DMS79 treated with DMSO at 0.1 percent for 48 hours (cell line): ENCODE measurements around the gene KRTAP5-4.
"Not testable (repeated sequence)": the region's sequence is repeated elsewhere in the genome, so short reads cannot be mapped to it uniquely, and the experiment has no call there.

Source experiments
- DNase-seq: peaks from one replicate; lab custom pipeline; 2025; lab: John Stamatoyannopoulos, UW

The KRTAP5-4 gene, protein sequence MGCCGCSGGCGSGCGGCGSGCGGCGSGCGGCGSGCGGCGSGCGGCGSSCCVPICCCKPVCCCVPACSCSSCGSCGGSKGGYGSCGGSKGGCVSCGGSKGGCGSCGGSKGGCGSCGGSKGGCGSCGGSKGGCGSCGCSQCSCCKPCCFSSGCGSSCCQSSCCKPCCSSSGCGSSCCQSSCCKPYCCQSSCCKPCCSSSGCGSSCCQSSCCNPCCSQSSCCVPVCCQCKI

DNA sequence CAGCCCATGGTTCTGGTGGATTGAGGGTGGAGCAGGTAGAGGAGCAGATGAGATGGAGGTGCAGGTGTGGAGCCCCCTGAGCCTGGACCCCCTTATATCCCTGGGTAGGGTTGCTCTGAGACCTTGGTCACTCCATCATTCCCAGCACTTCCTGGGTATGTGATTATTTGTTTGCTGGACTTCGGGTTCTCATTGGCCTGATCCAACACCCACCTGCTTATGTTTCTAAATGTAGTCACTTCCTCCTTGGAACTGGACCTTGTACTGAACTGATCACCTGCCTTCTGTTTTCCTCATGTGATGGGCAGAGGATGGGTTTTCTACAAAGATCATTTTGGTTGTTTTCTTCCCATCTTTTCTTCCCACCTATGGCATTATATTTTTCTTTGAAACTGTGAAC lies at the start of gene KRTAP5-4:
KRTAP5-4 (minus strand) TSS at position 53 of the 400 bp plus-strand sequence; CDS start at position 8, 45 bp downstream.
- DNase-seq, result no peak

DNA sequence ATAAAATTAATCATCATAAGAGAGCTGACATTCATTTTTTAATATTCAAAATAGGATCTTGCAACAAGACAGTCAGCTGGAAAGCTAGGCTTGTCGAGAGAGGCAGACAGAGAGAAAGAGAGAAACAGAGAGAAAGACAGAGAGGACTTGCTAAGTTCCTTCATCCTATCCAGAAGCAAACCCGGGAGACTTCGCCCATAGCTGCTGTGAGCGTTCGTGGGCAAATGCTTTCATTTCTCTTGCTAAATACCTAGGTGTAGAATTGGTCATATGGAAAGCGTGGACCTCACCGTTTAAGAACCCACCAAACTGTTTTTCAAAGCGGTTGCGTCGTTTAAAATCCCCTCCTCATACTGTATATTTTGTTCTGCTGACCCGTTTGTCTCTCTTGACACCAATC lies 49.7 kb upstream of the KRTAP5-4 start:
- no peak for DNase-seq

DNA sequence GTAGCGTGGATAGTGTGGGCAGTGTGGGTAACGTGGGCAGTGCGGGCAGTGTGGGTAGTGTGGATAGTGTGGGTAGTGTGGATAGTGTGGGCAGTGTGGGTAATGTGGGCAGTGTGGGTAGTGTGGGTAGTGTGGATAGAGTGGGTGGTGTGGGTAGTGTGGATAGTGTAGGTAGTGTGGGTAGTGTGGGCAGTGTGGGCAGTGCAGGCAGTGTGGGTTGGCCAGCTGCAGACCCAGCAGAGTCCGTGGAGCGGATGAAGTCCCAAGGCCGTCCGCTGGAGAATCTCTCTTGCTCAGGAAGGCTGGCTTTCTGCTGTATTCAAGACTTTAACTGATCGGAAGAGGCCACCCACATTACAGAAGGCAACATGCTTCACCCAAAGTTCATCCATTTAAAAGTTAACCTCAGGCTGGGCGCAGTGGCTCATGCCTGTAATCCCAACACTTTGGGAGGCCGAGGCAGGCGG lies 49.0 kb upstream of the KRTAP5-4 start:
- no peak for DNase-seq

DNA sequence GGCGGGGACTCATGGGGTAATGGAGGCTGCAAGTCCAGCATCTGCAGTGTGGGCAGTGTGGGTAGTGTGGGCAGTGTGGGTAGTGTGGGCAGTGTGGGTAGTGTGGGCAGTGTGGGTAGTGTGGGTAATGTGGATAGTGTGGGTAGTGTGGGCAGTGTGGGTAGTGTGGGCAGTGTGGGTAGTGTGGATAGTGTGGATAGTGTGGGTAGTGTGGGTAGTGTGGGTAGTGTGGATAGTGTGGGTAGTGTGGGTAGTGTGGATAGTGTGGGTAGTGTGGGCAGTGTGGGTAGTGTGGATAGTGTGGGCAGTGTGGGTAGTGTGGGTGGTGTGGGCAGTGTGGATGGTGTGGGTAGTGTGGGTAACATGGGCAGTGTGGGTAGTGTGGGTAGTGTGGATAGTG lies 48.5 kb upstream of the KRTAP5-4 start:
- DNase-seq, result not testable (repeated sequence)

DNA sequence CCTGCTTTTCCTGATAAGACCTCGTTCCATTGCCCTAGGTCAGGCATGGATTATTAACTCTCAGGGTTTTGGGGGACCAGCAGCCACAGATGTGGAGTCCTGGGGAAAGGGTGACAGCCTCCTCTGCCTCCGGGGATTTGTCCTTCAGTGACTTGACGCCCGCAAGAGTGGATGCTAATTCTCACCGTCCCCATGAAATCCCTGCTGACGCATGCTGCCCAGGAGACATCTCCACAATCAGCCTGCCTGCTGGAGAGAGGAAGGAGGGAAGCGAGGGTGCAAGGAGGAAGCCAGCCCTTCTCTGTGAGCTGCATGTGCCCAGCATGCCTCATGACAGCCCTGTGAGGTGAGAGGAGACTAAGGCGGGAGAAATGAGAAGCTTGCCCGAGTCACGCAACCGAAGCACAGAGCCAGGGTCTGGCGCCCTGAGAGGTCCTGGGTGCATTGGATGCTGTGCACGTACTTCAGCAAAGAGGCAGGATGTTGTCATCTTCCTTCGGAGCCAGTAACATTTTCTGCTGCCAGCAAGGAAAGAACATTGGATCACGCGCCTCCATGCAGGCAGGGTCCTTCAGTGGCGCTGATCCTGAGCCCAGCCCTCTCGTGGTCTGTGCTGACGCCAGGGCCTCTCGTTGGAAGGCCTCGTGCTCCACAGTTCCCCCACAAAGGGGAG lies 47.7 kb upstream of the KRTAP5-4 start:
- DNase-seq, result peak; percentile 3

DNA sequence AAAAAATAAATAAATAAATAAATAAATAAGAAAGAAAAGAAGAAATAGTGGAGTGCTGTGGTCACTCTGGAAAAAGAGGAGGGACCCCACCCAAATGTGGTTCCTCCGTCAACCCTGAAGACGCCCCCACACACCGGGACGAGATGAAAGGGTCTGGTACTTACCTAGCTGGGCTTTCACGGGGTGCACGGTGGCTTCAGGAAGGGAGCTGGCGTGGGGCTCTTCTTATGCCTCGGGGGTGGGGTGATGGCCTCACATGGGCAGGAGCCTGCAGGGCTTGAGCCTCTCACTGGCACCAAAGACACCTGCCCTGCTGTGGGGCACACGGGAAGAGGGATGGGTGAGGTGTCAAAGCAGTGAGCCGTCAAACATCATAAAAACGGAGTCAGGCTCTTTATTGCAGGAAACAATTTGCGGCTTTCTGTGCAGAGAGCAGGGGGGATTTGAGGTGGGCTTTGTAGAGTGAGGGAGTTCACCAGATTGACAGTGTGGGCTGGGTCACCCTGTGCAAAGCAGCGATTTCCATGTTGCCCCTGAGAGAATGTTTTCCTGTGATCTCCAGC lies 47.1 kb upstream of the KRTAP5-4 start:
- DNase-seq, result no peak

DNA sequence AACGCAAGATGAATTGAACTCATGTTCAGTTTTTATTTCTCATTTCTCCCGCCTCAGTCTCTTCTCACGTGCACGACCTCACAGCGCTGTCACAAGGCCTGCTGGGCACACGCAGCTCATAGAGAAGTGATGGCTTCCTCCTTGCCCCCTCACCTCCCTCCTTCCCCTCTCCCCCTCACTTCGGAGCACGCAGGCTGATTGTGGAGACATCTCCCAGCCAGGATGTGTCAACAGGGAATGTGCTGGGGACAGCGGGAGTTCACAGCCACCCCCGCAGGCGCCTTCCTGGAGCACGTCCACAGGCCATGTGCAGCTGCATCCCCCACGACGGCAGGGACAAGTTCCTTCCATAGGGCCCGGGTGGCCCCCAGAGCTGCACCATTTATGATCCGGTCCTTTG lies 46.0 kb upstream of the KRTAP5-4 start:
- no peak for DNase-seq

DNA sequence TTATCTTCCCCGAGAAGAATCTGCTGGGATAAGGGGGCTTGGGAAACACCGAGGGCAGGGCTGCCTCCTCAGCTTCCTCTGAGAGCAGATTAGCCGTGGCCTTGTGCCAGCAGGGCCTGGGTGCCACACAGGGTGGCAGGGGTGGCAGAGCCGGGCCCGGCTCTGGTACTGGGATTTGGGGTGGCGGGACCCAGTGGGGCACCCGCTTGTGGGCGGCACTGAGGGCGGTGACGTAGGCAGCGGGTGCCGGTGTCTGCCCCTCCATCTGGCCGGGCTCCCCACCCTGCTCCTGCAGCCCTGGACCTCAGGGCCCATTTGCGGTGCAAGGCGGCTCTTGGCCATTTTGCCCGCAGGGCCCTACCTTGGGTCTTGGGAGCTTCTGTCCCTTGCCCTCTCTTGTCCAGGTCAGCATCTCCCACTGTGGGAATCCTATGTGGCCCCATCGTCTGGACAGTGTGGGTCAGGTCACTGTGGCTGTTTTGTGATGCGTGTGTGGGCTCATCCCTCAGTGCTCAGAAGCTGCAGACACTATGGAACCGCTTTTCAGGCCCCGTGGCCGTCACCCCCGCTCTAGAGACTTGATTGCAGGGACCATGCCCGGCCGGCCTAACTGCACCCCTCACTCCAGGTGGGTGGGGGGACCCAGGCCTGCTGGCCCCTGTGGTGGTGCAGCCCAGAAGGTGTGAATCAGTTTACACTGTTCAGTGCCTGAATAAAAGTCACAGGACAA lies 45.3 kb upstream of the KRTAP5-4 start:
- no peak for DNase-seq

DNA sequence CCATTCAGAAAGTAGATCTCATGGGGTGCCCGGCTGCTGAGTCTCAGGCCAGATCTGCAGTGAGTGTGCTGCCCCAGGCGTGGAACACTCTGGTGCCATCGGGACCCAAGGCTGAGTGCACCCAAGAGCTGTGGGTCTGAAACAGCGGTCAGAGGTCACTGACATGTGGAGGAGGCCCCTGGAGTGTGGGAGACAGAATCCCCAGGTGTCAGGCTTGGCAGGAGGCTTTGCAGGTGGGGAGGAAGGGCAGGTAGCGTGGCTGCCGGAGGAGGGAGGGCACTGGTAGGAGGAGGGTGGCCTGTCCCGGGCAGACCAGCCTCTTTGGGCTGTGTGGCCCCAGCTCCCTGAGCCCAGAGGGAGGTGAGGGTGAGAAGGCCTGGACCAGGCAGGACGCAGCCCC lies 43.4 kb upstream of the KRTAP5-4 start:
- no peak for DNase-seq

DNA sequence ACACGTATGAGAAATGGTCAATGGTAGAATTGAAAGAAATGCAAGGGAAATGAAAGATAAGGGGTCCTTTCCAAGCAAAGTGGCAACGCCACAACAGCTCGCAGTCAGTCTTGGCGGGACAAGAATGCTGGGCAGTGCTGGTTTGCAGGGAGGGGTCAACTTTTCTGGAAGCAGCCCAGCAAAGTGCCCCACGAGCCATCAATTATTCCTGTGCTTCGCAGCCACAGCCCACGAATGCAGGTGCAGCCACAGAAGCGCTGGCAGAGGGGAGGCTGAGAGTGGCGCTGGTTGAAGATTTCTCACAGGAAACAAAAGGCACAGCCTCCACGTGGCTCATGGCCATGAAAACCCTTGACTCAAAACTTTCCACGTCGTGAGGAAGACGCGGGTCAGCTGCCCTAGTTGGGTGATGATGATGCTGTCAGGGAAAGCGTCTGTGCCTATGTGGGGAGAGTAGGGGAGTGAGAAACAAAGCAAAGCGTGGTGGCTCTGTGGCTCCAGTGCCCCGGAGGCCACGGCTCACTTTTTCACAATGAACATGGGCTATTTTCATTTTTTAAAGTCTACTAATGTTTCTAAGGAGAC lies 40.9 kb upstream of the KRTAP5-4 start:
- not testable (repeated sequence) for DNase-seq

DNA sequence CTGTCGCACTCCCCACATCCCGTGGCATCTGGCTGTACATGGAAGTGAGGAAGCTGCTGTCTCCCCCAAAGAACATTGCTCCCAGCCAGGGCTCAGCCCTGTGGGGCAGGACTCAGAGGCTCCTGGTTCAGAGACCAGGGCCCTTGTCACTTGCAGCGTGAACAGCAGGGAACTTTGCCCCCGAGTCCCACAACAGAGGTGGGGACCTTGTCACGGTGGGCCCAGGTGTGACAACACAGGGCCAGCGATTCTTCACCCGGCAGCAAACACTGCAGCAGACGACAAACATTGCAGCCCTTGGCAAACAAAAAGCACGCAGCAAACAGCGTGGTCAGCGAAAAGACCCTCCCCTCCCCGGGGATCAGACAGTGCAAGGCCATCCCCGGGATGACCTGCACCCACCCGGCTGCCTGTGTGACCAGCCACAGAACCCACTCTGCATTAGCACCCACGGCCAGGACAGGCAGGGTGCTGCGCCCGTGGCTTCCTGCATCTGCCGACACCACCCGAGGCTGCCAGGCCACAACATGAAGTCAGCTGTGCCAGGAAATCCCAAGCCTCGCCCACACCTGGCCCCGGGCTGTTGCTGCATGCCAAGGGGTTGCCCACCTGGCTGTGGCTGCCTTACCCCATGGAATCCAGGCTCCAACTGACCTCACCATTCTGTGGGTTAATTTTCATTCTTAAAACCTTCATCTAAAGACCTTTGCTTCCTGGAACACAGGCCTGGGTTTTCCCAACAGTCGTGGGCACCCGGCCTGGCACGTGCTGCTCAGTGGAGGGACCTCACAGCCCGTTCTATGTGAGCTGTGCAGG lies 39.7 kb upstream of the KRTAP5-4 start:
- DNase-seq, result not testable (repeated sequence)

DNA sequence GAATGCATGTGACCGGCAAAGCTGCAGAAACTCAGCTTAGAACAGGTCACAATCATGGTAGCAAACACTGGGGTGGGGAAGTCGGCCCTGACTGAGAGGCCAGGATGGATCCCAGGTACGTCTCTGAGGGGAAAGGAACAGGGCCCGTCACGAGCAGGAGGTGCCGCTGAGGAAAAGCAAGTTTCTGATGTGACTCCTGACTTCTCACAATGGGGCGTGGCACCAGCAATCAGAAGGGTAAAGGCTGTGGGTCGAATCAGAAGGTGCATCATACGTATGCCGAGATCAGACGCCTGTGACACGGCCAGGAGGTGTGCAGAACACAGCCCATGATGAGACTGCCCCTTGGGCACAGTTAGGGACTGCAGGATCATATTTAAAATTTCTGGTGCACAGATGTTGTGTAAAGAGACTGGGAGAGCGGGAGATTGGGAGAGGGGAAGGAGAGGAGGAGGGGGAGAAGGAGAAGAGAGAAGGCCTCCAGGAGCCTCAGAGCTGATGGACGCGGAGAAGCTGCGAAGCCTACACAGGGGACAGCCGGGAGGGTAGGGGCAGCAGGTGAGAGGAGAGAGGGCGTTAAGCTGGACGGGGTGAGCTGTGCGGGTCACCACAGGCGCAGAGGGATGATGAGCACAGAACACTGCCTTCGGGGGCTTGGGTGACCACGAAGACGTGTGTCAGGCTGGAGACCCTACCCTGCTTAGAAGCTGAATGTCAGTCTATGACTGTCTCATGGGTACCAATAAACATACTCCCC lies 38.4 kb upstream of the KRTAP5-4 start:
- DNase-seq, result no peak

DNA sequence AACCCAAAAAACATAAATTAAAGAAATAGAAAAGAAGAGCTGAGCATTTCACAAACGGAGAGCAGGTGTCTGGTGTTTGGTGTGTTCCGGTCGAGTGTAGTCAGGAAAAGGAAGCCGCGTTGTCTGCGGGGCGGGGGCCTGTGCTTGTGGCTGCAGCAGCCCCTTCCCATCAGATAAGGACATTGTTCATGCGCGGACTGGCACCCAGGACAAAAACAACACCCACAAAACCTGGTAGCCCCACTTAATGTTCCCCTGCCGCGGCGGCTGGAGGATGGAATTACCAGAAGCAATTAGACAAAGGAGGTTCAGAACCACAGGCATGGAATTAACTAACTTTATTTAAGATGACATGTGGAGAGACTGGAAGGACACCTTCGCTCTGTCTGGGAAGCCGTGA lies 37.6 kb upstream of the KRTAP5-4 start:
- no peak for DNase-seq

DNA sequence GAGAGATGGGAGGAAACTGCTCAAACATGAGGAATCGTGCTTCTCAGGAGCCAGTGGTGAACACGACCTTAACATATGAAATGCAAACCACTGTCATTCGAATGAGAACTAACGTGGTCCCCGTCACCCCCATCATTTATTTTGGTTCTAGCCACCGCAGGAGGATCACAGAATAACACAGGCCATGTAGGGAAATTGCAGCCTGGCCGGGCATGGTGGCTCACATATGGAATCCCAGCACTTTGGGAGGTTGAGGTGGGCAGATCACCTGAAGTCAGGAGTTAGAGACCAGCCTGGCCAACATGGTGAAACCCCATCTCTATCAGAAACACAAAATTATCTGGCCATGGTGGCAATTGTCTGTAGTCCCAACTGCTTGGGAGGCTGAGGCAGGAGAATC lies 34.7 kb upstream of the KRTAP5-4 start:
- no peak for DNase-seq

DNA sequence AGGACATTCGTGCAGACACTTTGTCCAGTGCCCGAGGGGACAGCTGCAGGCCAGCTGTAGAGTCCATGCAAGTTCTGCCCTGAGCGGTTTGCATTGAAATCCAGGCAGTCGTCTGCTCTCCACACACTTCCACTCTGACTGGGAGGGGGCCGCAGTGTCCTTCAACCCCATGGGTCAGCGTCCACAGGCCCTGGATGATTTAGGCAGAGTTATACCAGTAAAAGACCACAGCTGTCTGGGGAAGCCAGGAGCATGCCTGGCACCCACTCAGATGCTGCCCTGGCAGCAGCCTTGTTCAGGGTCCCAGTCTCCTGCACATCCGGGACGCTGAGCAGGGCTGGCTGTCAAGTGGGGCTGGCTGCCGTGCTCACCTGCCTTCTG lies 34.1 kb upstream of the KRTAP5-4 start:
- no peak for DNase-seq

DNA sequence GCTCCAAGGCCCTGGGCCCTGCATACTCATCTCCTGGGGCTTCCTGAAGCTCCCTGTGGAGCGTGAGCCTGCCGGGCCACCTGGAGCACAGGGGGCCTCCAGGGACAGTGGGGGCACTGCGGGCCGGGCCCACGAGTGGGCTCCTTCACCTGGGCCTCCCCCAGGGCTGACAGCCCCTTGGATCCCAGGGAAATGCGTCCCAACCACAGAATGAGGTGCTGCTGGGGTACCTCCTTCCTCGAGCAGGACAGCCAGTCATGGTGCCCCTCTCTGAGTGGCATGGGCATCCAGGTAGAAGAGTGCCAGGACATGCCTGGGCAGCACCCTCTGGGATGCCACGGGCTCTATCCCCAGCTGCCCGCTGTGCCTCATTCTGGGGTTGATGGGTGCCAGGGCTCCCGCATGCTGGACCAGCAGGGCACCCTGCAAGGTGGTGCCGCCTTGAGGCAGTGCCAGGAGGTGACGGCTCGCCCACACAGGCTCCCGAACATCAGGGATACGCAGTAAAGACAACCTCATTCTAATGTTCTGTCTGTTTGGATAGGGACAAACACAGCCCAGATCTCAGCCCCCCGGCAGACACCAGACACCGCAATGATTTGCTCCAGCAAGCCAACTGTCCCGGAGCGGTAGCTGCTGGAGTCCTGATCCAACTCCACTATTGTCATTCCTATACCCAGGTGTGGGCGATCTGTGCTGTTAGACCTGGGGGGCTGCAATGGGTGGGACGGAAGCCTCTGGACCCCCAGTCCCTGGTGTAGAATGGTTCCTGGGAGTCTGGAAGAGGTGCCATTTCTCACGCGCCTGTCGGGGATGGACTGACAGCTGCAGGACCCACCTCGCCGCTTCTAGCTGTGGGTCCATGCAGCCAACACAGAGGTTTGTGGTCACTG lies 33.5 kb upstream of the KRTAP5-4 start:
- DNase-seq, result no peak

DNA sequence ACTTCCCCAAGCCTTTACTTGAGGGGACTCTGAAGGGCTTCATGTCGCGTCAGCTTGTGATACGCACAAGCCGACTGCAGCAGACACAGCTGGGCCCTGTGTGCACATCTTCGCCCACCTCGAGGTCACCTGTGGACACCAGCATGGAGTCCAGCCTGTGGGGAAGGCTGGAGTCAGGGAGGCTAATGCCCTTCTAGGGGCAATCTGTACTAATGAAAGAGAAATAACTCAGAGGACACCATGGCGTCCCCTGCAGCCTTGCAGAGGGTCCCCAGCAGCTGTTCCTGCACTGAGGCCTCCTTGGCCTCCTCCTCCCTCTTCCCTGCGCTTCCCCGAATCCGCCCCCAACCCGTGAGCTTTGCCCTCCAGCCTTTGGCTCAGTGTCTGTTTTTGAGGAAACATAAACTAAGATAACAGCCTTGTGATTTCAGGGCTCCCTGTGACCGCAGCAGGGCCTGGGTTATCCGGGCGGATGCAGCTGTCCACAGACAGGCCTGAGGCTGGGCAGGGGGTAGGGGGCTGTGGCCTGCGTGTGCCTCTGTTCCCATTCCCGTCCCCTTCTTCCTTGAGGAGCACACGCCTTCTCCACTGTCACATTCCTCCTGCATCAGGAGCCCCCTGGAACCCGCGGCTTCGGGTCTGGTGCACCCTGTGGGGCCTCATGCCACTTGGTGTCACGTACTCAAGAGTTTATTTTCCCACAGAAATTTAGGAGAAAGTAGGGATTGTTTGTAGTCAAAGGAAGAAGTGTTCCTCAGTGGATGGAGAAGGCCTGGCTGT lies 32.6 kb upstream of the KRTAP5-4 start:
- no peak for DNase-seq

DNA sequence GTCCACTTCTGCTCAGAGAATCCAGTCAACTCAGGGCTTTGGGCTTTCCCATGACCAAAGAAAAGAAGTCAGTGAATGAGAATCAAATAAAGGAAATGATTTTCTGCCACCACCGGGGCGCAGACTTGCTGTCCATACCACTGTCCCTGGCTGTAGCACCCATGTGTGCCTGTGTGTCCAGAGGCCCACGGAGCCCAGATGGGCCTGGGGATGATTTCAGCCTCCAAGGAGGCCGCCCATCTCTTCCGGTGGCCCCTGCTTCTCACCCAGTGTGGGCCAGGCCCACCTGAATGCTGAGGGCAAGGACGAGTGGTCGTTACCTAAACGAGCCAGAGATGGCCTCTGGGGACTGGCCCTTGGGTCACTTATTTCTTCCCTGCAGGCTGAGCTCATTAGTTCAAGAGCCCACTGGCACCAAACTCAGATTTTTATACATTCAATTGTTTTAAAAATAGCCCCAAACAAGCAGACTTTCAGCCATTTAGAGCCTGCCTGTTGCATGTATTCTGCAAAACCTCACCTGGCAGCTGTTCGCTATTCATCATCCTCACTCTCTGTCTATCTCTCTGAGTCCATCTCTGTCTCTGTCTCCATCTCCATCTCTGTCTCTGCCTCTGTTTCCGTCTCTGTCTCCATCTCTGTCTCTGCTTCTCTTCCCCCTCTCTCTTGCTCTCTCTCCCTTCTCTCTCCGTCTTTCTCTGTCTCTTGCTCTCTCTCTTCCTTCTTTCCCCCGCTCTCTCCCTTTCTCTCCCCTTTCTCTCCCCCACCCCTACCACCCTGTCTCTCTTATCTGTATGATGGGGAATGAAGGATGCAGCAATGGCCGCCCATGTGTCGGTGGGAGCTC lies 31.8 kb upstream of the KRTAP5-4 start:
- no peak for DNase-seq
